Uterine smooth muscle cell (primary cell): Measurements from ENCODE around the gene GPX5. TPM values are rescaled to one million over a fixed set of nuclear protein-coding genes. Genes with fewer than 3 reads are reported as not detected.

Source experiments
- total RNA-seq: library from RNA; depleted of rRNA; stranded (reverse); fragments of >200 nt; gene quantifications from 2 replicates; pipeline ENCODE4 v1.2.3, GENCODE V29; 2014

GPX5 gene
- total RNA-seq = not detected in 2 replicates

GRCh38 chr6:28525496-28526039 lies at the start of gene GPX5:
Gene GPX5 (plus strand): TSS chr6:28525881. CDS start chr6:28526014, 133 bp downstream.

GRCh38 chr6:28515676-28516075 lies 10.0 kb upstream of the GPX5 start, which contains the start of gene GPX6:
Gene GPX6 (minus strand): TSS chr6:28515793. CDS start chr6:28515743, 50 bp downstream.

Other genes with a start within 250 kb of the GPX5 start
- 7.9 and 9.5 TPM in 2 replicates for gene PGBD1, start 244.3 kb upstream of the GPX5 start, total RNA-seq
- gene ZSCAN31, start 189.7 kb upstream of the GPX5 start, total RNA-seq = 7.9 and 19.7 TPM in 2 replicates
- gene ZKSCAN3, start 175.9 kb upstream of the GPX5 start, total RNA-seq = 5.9 and 6.1 TPM in 2 replicates
- 9.3 and 9.5 TPM in 2 replicates for gene ZSCAN12, start 126.1 kb upstream of the GPX5 start, total RNA-seq
- 6.2 and 6.3 TPM in 2 replicates for gene ZSCAN23, start 82.4 kb upstream of the GPX5 start, total RNA-seq
- not detected in 2 replicates for gene GPX6, start 10.1 kb upstream of the GPX5 start, total RNA-seq